HG02763 (cell line): ENCODE measurements around the gene ATAD3B.
"Not testable (repeated sequence)": the region's sequence is repeated elsewhere in the genome, so short reads cannot be mapped to it uniquely, and the experiment has no call there.

Experiments used
- ATAC-seq: cut with Tn5 transposase; IDR thresholded peaks from one replicate; pipeline ENCODE4 v1.9.1; 2021; ENCODE audit warnings: mild to moderate bottlenecking, moderate library complexity; ENCODE audit not compliant: unreplicated experiment

The ATAD3B gene

DNA sequence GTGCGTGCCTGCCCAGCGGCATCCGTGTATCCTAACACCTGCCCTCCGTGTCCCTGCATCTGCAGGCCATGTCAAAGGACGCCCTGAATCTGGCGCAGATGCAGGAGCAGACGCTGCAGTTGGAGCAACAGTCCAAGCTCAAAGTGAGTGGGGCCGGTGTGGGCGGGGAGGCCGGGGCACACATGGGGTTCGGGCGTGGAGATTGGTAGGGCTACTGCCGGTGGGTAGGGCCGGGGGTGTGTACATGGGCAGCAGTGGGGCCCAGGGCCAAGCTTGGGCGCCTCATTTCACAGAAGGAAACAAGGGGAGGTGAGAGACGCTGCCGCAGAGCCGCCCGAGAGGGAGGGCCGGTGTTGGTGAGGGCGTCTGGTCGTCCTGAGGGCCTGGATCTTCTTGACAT, 20.9 kb upstream of the ATAD3B start:
- ATAC-seq = not testable (repeated sequence)

DNA sequence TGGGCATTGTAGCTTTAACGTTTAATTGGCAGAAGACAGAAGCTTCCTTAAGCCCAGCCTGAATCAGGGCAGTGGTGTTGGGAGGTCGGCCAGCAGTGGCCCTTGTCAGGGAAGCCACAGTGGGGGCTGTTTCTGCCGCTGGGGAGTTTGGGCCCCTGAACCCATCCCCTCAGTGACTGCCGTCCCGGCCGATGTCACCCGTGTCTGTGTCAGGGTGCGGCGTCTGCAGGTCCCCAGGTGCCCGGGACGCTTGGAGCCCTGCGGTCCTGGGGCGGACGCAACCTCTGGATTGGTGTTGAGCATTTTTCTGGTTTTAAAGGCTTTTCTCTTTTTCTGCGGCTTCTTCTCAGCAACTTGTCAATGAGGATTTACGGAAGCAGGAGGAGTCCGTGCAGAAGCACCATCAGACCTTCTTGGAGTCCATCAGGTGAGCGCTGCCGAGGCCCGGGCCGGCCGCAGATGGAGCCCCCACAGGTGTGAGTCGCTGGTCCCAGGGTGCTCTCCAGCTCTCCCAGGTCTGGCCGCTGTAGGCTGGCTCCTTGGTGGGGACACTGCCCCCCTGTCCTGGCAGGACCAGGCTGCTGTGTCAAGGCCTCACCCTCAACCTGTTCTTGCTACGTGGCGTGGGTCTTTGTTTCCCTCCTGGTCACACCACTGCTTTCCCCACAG, 19.7 kb upstream of the ATAD3B start:
- ATAC-seq = no peak

DNA sequence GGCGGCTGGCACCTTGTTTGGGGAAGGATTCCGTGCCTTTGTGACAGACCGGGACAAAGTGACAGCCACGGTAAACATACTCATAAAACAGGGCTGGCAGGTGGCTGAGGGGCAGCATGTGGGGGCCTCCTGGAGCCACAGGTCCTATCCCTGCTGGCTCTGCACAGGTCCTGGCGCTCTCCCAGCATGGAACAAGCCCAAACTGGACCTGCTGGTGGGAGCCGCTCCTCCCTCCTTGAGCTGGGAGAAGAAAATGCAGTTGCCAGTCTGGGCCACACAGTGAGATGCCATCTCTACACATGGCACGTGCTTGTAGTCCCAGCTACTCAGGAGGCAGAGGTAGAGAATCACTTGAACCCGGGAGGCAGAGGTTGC, 19.2 kb upstream of the ATAD3B start:
- not testable (repeated sequence) for ATAC-seq

DNA sequence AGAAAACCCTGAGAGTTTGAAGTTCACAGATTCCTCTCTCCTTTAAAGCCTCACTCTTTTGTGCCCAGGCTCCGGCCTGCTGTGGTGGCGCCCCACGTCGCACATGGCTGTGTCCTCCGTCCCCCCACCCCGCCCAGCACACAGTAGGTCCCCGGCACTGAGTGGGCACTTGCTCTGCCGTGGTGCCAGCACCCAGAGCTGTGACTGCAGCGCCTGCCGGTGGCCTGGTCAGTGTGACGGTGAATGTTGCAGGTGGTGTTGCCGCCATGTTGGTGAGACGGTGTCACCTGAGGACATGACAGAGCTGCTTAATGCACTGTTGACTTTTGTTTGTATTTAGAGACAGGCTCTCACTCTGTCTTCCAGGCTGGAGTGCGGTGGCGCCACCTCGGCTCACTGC, 18.7 kb upstream of the ATAD3B start:
- no peak for ATAC-seq

DNA sequence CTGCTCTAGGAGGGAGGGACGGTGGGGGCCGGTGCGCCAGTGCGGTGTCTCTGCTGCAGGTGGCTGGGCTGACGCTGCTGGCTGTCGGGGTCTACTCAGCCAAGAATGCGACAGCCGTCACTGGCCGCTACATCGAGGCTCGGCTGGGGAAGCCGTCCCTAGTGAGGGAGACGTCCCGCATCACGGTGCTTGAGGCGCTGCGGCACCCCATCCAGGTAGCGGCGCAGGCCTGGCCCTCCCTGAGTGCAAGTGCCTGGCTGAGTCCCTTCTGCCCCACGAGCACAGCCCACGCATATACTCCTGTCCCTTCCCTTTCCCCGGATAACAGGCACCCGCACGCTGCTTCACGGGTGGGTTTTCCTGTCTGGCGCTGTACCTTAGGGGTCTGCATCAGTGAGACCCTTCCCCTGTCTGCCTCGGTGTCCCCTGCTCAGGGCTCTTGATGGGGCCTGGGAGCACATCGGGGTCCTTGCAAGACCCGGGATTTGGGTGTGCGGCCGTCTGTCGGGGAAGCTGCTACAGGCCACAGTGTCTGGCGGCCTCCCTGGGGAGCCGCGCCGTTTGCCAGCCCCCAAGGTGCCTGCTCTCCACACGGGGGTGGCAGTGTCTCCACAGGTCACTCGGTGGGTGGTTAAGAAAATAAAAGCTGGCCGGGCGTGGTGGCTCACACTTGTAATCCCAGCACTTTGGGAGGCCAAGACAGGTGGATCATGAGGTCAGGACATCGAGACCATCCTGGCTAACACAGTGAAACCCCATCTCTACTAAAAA, 17.1 kb upstream of the ATAD3B start:
- not testable (repeated sequence) for ATAC-seq

DNA sequence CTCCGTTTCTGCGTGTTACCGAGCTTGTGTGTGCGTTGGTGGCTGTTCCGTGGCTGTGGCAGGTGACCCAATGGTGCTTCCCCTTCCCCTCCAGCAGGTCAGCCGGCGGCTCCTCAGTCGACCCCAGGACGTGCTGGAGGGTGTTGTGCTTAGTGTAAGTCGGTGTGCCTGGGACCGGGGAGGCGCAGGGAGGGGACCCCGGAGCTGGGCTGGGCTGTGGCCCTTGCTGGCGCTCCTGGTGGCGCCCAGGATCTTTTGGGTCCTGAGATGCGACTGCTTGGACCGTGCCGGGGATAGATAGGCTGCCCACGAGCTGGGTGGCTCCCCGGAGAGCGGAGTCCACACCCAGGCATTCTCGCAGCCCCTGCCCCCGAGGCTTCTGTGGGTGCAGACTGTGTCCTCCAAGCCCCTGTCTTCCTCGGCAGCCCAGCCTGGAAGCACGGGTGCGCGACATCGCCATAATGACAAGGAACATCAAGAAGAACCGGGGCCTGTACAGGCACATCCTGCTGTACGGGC, 16.1 kb upstream of the ATAD3B start:
- no peak for ATAC-seq

DNA sequence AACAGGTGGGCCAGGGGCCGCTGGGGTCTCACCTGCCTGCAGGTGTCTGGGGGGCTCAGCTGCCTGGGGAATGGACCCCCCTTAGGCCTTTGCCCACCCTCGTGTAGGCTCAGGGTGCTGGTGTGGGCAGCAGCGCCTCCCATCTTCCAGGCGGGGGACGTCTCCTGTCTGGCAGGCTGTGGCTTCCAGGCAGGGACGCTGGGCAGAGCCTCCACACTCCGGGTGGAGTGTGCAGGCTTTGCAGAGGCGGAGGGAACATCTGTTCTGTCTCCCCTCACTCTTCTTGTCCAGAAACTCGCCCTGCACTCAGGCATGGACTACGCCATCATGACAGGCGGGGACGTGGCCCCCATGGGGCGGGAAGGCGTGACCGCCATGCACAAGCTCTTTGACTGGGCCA, 15.6 kb upstream of the ATAD3B start:
- not testable (repeated sequence) for ATAC-seq

DNA sequence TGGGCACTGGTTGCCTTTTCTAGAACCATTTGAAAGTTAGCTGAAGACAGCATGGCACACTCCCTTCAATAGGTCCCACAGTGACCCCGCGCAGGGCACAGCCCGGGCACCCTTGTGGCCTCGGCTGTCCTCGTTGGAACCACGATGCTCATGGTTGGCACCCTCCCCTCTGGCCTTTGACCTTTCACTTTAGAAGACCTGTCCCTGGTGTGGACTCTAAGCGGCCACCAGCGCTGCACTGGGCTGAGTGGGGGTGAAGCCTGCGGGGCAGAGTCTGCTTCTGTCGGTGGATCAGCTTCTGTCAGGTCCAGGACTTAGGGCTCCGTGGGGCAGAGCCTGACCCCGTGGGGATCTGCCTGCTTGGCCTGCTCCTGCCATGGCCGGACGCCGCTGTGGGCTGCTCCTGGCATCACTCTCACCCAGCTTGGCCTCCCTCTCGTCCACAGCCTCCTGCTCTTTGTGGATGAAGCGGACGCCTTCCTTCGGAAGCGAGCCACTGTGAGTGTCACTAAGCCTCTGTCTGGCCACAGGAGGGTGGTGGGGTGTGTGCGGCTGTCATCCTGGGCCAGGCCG, 14.8 kb upstream of the ATAD3B start:
- ATAC-seq = not testable (repeated sequence)

DNA sequence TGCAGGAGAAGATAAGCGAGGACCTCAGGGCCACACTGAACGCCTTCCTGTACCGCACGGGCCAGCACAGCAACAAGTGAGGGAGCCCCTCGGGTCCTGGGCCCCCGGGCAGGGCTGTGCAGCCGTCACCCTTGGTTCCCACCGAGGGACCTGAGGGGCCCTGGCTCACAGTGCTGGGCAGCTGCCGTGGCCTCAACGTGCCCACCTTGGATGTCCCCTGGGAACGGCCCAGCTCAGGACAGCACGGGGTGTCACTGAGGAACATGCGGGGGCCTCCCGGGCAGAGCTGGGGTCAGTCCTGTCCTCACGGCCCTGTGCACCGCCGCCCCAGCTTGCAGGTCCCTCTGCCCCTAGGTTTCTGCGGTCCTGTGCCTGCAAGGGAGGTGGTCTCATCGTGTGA, 12.4 kb upstream of the ATAD3B start:
- not testable (repeated sequence) for ATAC-seq

DNA sequence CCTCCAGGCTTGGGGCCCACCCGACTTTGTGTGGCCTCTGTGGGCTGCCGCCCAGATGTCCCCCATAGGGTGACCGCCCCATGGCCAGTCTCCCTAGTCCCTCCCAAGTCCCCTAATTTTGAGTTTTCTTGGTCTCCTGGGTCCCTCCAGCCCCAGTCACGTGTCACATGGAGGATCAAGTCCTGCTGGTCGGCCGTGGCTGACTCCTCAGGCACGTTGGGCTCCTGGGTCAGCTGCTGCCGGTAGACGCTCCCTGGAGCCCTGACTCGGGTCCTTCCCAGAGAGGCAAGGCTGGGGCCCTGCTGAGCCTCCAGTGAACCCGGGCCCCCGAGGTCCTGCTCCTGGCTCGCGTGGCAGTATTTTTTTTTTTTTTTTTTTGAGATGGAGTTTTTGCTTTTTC, 11.9 kb upstream of the ATAD3B start:
- ATAC-seq = not testable (repeated sequence)

DNA sequence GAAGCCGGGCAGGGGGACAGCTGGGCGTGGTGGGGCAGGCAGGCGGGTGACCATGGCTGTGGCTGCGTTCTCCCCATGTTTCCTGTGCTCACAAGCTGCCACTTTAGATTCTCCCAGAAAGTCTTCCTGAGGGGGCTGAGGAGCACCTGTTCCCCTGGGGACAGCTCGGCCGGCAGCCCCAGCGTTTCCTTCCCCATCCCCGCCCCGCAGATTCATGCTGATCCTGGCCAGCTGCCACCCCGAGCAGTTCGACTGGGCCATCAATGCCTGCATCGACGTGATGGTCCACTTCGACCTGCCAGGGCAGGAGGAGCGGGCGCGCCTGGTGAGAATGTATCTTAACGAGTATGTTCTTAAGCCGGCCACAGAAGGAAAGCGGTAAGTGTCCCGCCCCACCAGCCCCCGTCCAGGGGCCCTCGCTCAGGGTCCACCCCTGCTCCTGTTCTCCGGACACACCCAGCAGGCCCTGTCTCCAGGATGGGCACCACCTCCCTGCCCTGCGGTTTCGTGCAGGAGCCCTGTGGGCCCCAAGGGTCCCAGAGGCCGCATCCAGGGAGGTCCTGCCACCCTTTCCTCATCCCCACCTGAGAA, 10.9 kb upstream of the ATAD3B start:
- ATAC-seq = no peak

DNA sequence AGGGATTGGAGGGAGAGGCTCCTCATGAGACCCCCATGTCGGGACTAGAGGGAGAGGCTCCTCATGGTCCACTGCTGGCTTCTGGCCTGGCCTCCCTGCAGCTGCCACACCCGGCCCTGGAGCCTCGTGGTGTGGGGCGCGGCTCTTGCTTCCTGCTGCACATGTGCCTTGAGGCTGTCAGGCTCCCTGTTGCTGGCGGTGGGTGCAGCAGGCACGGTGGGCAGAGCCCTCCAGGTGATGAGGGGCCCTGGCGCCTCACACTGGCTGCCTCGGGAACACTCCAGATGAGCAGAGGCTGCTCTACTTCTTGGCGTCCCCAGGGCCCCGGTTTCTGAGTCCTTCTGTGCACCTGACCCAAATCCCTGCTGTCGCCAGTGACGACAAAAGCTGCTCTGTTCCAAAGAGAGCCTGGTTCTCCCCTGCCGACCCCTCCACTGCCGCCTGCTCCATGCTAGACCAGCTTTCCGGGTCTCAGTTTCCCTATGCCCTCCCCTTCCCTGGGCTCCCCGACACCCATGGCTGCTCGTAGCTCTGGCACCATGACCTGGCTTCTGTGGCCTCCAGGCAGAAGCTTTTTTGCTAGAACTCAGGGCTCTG, 9.7 kb upstream of the ATAD3B start:
- ATAC-seq = no peak

DNA sequence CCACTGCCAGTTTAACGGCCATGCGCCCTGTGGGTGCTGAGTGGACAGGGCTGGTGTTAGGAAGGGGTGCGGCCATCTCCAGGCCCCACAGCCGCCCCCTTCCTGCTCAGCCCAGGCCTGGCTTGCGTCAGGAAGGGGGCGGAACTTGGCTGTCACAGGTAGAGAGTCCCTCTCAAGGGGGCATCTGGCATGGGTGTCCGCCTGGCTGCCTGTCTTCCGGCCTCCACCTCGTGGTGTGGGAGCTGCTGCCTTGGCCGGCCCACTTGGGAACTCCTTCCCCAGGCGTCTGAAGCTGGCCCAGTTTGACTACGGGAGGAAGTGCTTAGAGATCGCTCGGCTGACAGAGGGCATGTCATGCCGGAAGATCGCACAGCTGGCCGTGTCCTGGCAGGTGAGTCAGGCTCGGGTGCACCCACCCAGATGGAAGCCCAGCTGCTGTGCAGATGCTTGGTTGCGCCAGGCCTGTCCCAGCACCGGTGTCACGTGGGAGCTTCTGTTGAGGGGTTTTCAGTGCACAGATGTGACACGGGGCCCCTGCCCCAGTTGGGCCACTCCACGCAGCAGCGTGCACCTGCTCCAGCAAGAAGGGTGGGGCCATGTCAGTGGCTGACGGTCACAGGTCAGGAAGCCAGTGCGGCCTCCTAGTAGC, 9.1 kb upstream of the ATAD3B start:
- ATAC-seq = no peak

DNA sequence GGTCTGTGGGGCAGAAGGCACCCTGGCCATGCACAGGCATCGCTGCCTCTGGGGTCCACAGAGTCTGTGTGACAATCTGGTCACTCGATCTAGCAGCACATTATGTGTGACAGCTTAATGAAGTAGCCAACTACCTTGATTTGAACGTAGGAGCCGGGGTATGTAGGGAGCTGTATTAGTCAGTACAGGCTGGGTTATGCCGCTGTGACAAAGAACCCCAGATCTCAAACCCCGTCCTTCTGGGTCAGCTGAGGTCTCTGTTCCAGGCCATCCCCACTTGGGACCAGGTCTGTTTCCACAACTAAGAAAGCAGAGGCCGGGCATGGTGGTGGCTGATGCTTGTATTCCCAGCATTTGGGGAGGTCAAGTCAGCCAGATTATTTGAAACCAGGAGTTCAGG, 8.3 kb upstream of the ATAD3B start:
- ATAC-seq = no peak

DNA sequence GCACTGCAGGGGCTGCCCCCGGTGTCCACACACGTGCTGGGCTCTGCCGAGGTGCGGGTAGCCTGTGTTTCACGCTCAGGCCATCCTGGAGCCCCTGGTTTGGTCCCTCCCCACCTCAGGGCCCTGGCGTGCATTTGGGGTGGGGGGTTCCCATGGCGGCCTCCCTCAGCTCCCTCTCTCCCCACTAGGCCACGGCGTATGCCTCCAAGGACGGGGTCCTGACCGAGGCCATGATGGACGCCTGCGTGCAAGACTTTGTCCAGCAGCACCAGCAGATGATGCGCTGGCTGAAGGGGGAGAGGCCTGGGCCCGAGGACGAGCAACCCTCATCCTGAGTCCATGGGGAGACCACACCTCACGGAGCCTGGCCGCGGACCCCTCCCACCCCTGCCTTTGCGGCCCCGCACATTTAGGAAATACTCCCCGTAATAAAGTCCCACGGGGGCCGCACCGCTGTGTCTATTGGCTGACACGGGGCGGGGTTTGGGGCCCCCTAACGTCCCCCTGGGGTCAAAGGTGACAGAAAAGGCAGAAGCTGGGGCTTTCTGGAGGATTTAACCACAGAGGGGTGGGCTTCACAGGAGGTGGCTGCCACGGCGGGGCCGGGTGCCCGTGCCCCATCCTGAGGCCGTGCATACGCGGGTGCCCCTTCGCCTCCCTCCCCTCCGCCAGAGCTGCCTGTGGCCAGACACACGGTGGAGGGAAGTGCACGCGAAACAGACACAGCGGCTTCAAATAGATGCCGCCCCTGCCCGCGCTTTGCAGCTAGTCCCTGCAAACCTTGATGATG, 3.2 kb upstream of the ATAD3B start:
- ATAC-seq = not testable (repeated sequence)

DNA sequence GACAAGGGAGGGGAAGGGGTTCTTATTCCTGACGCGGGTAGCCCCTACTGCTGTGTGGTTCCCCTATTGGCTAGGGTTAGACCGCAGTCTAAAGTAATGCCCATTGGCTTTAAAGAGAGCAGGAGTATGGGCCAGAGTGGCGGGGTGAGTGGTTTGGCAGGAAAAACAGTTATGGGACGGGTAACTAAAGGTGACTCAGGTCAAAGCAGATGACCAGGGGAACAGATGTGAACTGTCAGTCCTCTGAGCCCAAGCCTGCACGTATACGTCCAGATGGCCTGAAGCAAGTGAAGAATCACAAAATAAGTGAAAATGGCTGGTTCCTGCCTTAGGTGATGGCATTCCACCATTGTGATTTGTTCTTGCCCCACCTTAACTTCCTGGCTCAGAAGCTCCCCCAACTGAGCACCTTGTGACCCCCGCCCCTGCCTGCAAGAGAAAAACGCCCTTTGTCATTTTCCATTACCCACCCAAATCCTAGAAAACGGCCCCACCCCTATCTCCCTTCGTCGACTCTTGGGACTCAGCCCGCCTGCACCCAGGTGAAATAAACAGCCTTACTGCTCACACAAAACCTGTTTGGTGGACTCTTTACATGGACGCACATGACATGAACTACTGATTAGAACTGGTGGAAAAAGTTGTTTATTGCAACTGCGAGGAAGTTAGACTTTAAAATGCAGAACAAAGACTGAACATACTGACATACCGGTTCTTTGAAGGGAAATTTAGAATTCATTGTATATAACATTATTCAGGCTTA, 758 bp upstream of the ATAD3B start:
- ATAC-seq = no peak

DNA sequence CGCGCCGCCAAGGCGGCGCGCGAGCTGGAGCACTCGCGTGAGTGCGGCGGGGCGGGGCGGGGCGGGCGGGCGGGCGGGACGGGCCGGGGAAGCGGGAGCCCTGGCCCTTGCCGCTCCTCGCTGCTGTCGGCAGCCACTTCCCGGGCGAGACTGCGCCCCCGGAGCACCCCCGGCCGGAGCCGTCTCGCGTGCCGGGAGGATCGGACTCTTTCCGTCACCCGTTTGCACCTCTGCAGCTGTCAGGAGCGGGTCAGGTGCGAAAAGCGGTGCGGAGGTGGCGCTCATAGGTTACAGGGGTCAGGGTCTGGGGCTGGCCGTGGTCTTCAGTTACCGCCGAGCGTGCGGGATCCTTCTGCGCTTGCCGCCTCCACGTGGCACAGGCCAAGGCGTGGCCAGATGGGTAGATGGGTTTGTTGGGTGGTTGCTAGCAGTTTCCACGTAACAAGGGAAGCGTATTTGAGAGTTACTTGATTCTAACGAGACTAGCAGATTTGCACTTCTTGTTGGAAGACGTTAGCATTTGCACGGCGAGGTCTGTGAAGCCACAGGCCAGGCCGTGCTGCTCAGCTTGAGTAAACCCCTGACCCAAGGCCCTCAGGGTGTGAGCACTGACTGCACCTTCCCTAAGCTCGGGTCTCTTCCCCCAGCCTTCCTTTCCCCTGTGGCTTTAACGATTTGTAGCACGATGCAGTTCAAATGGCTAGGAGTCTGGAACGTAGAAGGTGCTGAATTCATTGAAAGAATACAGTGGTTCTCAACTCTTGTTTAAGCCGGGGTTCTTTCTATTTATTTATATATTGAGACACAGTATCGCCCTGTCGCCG, 700 bp downstream of the ATAD3B start:
- peak; percentile 7 for ATAC-seq

DNA sequence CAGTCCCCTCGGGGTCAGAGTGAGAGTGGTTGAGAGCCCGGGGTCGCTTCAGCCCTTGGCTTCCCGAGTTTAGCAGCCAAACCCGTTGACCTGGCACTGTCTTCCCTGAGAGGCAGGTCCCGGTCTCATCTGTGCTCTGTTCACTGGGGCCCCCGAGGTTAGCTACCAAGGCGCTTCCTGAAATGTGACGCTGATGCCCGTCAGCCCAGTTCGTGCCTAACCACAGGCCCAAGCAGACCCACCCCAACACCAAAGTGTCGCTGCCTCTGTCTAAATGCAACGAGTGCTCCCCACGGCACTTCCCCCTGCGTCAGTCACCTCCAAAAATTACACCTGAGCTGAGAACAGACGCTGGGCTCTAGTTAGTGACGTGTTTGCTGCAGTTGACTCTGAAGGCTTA, 4.4 kb downstream of the ATAD3B start:
- ATAC-seq = not testable (repeated sequence)
